ENCODE results near the gene MECR.

The MECR gene

DNA sequence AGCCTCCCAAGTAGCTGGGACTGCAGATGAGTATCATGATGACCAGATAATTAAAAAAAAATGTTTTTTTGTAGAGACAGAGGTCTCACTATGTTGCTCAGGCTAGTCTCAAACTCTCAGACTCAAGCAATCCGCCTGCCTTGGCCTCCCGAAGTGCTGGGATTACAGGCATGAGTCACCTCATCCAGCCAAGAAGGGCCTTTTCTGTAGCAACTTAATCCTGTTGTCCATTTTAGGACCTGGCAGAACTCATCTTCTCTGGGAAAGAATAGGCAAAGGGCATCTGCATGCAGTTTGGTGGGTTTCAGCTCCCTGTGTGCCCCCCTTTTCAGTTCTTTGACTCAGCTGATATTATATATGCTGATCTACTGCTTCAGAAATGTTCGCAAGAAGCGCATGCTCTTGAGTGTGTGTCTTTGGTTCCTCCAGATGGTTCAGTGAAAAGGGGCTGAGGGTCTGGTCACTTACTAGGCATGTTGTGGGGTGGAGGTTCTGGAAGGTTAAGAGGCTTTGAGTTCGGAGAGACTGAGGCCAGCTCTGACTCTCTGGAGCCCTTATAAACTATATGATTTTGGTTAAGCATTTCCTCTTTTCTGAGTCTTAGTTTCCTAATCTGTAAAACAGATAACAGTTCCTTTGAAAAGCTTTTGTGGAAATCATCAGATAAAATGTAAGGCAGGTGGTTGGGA lies 29.7 kb downstream of the MECR start:
- DNase-seq: no peak

DNA sequence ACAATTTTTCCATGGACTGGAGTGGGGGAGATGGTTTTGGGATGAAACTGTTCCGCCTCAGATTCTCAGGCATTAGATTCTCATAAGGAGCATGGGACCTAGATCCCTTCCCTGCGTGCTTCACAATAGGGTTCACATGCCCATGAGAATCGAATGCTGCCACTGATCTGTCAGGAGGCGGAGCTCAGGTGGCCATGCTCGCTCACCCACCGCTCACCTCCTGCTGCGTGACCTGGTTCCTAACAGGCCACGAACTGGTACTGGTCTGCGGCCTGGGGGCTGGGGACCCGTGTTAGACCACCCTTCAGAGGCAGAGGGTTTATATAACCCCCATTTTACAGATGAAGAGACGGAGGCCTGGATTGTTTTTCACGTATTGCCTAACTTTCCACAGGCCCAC lies 32.7 kb downstream of the MECR start:
- no peak for DNase-seq

DNA sequence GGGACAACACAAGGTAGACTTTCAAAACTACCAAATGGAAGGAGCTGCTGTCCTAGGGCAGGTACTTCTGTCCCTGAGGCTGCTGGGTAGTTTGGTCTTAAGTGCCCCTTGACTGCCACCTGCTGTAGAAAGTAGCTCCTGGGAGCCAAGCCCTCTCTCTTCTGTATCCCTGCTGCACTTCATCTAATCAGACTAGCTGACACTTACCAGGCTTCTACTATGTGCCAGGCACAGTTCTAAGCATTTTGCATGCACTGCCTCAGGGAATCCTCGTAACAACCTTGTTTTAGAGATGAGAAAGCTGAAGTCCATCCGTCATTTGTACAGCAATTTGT lies 33.2 kb downstream of the MECR start:
- peak; percentile 6 to 56 for DNase-seq

DNA sequence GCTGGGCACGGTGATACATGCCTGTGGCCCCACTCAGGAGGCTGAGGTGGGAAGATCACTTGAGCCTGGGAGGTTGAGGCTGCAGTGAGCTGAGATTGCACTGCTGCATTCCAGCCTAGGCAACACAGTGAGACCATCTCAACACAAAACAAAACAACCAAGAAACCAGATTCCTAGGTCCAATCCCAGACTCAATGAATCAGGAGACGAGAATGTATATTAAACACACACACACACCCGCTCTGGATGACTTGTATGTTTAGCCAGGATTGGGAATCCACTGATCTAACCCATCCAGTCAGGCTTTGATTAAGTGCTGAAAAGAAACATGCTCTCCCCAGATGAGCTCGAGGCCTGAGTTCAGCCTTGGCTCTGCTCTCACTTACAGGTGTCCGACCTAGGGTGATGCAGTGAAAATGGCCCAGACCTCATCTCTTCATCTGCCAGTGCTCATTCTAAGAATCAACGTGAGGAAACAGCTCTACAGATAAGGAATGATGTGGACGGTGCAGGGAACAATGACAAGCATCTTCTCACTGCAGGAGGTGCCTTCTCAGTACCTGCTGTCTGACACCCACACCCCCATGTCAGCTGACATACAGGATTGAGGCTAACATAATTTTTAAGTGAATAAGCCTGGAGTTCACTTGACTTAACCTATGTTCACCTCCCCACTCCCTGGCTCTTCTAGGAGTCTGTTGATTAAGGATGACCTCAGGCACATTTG lies 33.7 kb downstream of the MECR start:
- DNase-seq: no peak

DNA sequence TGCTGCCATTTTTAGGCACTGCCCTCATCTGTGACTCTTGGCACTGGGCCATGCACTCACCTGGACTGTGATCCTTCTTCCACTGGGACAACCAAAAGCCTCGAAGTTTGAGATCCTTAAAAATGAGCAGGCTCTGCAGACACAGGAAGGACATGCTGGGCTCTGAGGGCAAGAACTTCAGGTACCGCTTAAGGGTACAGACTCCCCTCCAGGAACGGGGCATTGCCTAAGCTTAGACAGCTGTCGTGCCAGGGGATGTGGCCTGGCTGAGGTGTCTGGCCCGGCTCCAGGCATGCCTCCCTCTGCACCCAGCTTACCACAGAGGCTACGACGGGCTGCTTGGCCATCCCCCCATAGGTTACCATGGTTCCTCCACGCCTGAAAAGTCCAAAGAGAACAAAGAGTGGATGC lies 34.8 kb downstream of the MECR start:
- DNase-seq: no peak

DNA sequence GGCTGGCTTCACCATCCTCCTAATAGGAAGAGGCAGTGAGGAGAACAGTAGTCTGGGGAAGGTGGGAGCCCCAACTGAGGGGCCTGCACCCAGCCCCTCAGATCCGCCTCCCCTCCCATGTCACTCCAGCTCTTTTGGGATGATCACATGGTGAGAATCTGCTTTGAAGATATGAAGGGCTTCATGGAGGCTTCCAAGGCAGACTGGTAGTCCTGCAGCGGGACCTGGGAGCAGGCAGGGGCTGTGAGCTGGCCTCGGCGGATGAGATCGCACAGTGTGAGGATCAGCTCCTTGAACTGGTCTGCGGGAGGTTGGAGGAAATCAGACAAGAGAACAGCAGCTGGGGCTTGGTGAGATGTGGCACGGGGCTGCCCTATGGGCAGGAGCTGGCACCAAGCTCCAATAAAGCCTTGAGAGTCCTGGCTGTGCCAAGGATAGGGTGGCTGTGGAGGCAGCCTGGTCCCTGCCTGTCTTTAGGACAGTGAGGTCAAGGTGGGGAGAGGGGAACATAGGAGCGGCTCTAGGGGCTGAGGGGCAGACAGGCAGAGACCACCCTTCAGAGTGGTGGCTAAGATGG lies 36.8 kb downstream of the MECR start:
- no peak for DNase-seq

DNA sequence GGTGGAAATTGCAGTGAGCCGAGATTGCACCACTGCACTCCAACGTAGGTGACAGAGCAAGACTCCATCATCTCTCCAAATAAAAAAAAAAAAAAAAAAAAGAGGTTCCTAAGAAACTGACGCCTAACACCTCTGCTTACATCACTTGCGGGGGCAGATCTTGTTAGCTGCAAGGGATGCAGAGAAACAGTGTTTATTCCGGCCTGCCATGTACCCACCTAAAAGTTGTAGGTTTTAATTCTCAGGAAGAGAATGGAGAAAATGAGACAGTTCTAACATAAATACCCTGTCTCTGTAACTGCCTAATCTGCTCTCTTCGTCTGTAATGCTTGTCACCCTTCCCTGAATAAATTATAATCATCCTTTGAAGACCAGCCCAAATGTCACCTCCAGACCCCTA lies 40.0 kb downstream of the MECR start:
- DNase-seq: no peak

DNA sequence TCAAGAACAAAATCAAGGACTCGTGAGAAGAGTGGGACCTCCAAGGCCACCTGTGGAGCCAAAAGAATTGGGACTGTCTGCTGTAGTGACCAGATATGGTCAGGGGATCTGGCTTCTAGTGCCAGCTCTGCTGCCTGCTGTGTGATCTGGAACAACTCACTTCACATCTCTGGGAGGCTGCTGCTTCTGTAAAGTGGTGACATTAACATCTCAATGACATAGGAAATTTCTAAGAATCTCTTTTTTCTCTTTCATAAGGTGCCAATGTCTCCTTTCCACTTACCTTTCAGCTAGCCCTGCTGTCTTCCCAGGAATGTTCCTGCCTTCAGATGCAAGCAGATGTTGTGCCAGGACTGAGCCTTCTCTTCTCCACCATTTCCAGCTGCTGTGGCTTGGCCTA lies 44.0 kb downstream of the MECR start:
- DNase-seq: no peak

DNA sequence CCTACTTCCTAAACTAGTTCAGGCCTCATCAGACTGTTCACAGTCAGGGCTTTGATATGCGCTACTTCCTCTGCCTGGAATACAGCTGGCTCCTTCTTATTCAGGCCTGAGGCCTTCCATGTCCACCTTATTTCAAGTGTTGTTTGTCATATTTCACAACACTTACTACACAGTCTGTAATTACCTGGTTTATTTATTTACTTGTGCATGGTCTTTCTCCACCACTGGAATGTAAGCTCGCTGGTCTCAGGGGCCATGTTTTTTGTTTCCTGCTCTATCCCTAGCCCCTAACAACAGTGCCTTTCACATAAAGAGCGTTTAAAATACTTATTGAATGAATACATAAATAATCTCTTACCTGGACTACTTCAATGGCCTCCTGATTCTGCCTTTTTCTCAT lies 44.5 kb downstream of the MECR start:
- DNase-seq: no peak

DNA sequence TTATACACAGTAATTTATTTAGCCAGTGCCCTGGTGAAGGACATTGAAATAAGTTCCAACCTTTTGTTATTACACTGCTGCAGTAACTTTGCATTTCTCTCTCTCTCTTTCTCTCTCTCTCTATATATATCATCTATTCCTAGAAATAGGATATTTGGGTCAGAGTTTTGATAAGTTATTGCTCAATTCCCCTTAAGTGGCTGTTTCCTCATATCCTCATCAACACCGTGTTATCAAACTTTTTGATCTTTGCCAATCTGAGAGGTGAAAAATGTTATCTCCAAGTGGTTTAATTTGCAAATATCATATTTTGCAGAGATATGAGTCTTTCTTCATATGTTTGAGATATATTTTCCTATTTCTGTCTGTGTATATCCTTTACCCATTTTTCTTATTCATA lies 47.4 kb downstream of the MECR start:
- DNase-seq: no peak

DNA sequence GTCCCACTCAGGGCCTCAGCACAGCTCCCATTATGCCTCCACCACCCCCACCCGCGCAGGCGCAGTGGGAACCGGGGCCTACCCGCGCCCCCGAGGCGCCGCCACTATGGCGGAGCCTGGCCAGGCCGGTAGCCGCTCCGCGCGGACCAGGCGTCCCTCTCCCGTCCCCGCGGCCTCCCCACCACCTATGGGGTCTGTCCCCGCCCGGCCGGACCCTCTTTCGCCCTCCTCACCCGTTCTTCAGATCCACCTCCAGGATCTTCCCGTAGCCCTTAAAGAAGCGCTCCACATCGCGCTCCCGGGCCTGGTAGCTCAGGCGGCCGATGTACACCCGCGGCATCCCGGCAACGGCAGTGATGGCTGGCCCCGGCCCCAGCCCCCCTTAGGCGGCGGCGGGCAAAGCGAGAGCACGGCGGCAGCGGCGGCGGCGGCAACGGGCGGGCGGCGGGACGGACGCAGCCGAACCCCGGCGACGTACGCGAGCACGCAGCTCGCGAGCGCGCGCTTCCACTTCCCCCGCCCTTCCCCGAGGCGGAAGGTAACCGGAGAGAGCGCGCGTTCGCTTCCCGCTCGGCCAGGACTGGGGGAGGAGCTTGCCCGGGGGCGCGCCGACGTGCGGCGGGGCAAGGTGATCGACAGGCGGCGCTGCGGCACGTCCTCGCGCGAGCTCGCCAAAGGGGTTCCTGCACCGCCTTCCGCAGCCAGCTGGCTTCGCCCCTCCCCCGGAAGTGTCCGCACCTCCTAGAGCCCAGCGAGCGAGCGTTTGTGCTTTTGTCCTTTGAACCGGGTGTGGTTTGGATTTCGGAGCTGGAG lies 49.1 kb downstream of the MECR start, which contains the start of gene SRSF4:
SRSF4 (minus strand) TSS at position 488 of the 813 bp plus-strand sequence; CDS start at position 340, 148 bp downstream.
- peak; percentile 91 to 97 for DNase-seq

DNA sequence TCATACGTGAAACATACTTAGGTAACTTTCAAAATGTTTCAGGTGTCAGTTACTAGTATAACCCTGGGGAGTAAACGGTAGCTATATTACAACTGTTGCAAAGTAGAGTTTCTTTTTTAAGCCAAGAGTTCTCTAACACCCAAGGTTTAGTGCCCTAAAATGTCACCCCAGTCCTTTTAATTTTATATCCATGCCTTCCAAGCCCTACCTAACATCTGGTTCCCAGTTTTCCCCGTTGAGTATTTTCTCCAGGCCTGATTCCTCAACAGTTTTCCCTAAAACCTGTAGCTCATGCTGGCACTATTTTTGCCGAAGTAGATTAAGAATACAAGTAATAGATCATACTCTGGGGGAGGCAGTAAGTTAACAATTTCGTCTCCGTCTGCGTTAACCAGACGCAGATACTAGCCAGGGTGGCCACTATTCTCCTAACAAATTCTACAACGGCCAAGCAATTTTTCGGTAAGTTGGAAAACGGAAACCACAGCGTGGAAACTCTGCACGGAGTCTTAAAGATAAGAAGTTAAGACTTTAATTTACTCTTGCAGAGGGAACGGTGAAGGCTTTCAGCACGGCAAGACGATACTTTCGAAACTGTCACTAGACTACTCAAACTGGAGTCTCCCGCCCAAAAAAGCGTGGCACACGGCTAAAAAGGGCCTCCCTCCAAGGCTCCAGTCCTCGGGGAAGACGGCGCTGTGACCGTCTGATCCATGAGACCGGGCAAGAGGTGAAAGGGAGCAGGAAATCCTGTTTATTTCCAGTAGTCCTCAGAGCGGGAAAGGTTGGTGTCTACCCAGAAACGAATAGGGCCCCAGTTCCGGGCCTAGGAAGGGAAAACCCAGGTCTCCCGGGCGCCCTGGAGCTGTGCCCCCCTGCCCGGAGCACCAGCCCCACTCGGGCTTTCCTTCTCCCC lies 50.0 kb downstream of the MECR start:
- peak in 1 of 2 experiments; percentile 55 for DNase-seq

DNA sequence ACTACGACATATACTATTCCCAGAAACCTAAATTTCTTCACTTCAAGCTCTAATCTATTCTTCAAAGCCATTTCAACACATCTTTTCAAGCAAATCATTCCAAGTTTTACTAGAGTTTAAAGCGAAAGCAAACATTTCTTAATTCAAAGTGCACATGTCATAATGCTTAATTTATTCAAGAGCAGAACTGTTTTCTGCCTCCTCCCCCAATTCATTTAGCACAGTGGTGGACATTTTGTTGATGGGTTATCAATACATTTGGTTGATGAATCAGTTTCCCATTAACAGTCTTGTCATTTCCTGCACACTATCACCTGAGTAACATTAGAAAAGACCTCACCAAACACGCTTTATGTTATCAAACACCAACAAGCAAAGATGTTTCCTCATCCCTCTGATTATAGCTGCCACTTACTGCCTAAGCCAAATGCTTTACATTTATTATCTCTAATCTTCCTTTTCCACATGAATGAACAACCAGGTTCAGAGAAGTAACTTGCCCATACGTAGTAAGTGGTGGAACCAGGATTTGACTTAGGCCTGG lies 51.0 kb downstream of the MECR start:
- no peak for DNase-seq

DNA sequence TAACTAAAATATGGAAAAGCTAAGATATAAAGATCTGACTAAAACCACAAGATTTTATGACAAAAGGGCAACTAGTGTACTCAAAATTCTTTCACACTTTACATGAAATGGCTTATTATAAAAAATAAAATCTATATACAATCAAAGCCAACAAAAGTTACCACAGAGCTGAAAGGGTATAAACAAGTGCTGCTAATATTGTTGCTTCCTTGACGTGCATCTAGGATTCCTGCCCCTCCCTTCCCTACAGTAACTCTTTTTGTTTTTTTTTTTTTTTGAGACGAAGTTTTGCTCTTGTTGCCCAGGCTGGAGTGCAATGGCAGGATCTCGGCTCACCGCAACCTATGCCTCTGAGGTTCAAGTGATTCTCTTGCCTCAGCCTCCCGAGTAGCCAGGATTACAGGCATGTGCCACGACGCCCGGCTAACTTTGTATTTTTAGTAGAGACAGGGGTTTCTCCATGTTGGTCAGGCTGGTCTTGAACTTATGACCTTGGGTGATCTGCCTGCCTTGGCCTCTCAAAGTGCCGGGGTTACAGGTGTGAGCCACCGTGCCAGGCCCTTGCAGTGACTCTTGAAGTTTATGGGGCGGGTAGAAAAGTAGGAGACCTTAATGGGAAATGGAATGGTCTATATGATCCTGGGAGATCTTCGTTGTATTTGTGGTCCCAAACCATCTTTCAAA lies 53.6 kb downstream of the MECR start:
- no peak for DNase-seq

DNA sequence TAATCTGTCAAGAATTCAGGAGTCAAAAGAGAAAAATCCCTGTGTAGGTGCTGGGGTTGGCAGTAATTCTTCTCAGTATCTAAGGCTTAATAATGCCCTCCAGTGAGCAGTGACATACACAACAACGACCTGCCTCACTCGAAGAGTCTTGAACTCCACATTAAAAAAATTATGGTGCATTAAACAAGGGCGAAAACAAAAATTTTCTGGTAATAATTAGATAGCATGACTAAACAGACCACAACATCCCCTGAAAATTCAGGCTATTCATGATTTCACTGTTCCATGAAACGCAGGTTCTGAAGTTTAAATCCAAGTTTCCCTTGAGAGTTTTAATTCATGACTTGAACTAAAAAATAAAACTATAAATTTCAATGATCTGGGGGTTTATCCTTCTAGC lies 54.2 kb downstream of the MECR start:
- no peak for DNase-seq

DNA sequence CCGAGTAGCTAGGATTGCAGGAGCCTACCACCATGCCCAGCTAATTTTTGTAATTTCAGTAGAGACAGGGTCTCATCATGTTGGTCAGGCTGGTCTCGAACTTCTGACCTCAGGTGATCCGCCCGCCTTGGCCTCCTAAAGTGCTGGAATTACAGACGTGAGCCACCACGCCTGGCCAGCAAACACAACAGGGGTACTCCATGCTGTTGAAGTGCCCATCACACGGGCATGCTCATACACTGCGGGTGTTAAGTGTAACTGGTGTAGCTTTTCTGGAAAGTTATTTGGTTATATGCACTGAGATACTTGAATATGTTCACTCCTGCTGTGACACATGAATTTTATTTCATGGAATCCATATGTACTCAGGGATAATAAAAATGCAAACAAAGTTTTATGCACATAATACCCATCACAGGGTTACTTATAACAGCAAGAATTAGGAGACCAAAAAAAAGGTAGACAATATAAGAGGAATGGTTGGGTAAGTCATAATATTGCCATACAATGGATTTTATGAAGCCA lies 58.3 kb downstream of the MECR start:
- DNase-seq: no peak

DNA sequence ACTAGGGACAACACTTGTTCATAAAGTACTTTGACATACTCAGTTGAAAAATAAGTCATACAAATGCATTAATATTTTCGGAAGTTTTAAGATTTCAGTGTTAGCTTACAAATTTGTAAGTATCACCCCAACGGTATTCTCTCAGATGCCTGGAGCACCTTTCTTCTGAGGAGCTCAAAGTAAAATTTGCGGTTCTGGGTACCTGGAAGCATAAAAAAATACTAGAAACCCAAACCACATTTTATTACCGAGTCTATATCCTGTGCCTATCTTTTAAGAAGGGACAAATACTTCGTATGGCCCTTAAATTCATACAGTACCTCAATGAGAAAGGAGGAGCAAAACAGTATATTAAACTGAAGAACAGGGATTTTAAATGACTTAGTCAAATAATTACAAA lies 59.2 kb downstream of the MECR start:
- no peak for DNase-seq

DNA sequence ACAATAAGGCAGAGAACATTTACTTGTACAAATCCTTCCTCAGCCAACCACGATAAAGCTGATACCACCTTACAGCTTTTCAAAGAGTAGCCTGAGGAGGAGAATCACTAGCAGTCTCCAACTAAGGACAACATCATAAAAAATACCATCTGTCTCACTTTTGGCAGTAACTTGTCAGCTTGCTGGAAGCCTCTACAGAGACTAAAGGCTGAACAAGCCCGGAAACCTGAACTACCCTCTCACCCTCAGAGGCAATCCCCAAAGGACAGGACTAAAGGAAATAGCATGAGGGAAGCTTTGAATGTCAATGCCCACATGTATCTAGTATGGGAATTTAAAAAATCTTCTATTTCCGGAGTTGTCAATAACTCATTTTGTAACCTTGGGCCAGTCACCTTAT lies 59.6 kb downstream of the MECR start:
- peak; percentile 62 to 94 for DNase-seq

DNA sequence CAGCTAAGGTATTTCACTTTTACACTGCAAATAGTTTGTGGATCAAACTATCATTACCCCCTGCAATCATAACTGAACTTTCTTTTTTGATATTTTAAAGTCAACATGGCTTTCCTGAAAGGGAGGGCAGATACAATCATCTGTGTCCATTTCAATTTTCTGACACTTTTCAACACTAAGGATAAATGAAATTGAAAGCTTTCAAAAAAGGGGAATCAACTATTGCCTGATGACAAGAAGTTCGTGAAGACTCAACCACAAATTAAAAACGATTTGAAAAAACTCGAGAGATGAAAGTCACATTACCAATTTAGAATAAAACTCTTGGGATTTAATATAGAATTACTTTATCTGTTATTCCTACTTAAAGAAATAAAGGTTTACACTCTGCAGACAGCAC lies 60.8 kb downstream of the MECR start:
- DNase-seq: no peak

DNA sequence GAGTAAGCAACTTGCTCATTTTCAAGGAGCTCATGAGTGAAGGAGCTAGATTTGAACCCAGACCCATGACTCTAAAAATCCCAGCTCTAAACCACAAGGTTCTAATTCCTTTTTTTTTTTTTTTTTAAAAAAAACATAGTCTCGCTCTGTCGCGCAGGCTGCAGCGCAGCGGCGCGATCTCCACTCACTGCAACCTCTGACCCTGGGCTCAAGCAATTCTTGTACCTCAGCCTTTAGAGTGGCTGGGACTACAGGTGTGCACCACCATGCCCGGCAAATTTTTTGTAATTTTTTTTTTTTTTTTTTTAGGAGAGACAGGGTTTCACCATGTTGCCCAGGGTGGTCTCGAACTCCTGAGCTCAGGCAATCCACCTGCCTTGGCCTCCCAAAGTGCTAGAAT lies 62.8 kb downstream of the MECR start:
- DNase-seq: no peak

DNA sequence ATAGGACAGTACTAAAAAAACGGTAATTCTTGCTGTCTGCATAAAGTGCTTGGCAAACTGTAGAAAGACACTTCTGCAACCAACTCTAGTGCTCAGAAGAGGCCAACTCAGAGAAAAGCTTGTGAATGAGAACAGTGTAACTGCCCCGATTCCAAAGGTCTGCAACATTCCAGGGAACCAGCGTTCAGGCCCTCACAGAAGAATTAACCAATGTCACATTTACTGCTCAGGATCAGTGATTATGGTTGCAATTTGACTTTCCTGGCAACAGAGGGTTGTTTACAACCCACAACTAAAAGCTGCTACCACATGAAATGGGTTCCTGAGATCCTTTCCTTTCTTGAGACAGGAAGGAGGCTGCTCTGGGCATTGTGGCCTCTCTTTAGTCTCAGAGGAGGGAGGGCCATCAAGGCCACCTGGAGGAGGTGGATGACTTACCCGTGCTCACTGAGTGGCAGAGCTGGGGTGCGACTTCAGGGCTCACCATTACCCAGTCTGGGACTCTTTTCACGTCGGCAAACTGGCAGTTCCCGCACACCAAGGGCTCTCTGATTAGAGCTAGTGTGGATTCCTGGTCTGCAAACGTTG lies 64.3 kb downstream of the MECR start:
- no peak for DNase-seq
